Kidney epithelial cell (primary cell): ENCODE results near the gene ENTPD2. TPM values are rescaled to one million over a fixed set of nuclear protein-coding genes. Genes with fewer than 3 reads are reported as not detected.

Experiments used
- DNase-seq: peaks from one replicate; pipeline ENCODE4 v3.0.0-alpha.2; 2010; ENCODE audit warnings: low read depth
- H3K27me3 ChIP-seq: 2 replicates; pipeline ENCODE4 v1.6.0; 2011; ENCODE audit warnings: low read length; ENCODE audit not compliant: control insufficient read depth, insufficient read depth
- H3K36me3 ChIP-seq: 2 replicates; pipeline ENCODE4 v1.5.1; 2011; ENCODE audit warnings: low read length; ENCODE audit not compliant: control insufficient read depth, insufficient read depth
- H3K4me3 ChIP-seq: 2 replicates; pipeline ENCODE4 v1.5.1; 2011; ENCODE audit warnings: low read depth, mild to moderate bottlenecking, control low read depth, low read length
- CTCF ChIP-seq: IDR thresholded peaks from 2 replicates; pipeline ENCODE4 v1.5.1; 2011; ENCODE audit warnings: mild to moderate bottlenecking, moderate library complexity, low read length, control low read depth, inconsistent platforms; ENCODE audit not compliant: insufficient read depth, poor library complexity, severe bottlenecking
- total RNA-seq: library from RNA; depleted of rRNA; stranded (reverse); fragments of >200 nt; gene quantifications from 2 replicates; pipeline ENCODE4 v1.2.3, GENCODE V29; 2015

Gene ENTPD2
- total RNA-seq, 1 donor from 2014 or later: 0.21 TPM

- Histone ChIP-seq H3K36me3 (no peaks in the 10 kb centered on the region), H3K4me3 (no peak overlapping the region), H3K27me3 (no peaks in the 10 kb centered on the region)
- no peak for TF ChIP-seq CTCF
- DNase-seq: no peak
These were observed 37.4 kb downstream of the ENTPD2 start for GRCh38 chr9:137016436-137016835.

- TF ChIP-seq CTCF: no peak
- no peak for DNase-seq
- no peaks in the 10 kb centered on the region for H3K27me3 ChIP-seq
- no peak overlapping the region for H3K4me3 ChIP-seq
- H3K36me3 ChIP-seq: no peaks in the 10 kb centered on the region
These were observed 37.9 kb downstream of the ENTPD2 start for GRCh38 chr9:137015976-137016375.

- no peak for TF ChIP-seq CTCF
- H3K27me3 ChIP-seq: no peaks in the 10 kb centered on the region
- no peaks in the 10 kb centered on the region for H3K36me3 ChIP-seq
- DNase-seq: no peak
- no peak overlapping the region for H3K4me3 ChIP-seq
These were observed 38.3 kb downstream of the ENTPD2 start for GRCh38 chr9:137015540-137015930.

- Histone ChIP-seq H3K27me3 (no peaks in the 10 kb centered on the region), H3K36me3 (no peaks in the 10 kb centered on the region), H3K4me3 (no peak overlapping the region)
- DNase-seq: no peak
- TF ChIP-seq CTCF: no peak
These were observed 38.9 kb downstream of the ENTPD2 start for GRCh38 chr9:137014776-137015539.

GRCh38 chr9:137014166-137014565 is 39.7 kb downstream of the ENTPD2 start:
- Histone ChIP-seq H3K27me3 (no peaks in the 10 kb centered on the region), H3K36me3 (no peaks in the 10 kb centered on the region), H3K4me3 (no peak overlapping the region)
- DNase-seq: no peak
- TF ChIP-seq CTCF: no peak

- H3K4me3 ChIP-seq: no peak overlapping the region
- DNase-seq: no peak
- TF ChIP-seq CTCF: no peak
- no peaks in the 10 kb centered on the region for H3K27me3 ChIP-seq
- H3K36me3 ChIP-seq: no peaks in the 10 kb centered on the region
These were observed 40.3 kb downstream of the ENTPD2 start for GRCh38 chr9:137013571-137013940.
